Prostate gland (tissue), 2 donors: ENCODE data around the gene CHD3. TPM values are rescaled to one million over a fixed set of nuclear protein-coding genes. Genes with fewer than 3 reads are reported as not detected.
A peak's percentile ranks its signal among the peaks of the same experiment; 100 is the strongest.

Experiments used
- DNase-seq: peaks from one replicate; pipeline ENCODE4 v3.0.0-alpha.2; 2019; ENCODE audit warnings: low spot score
- H3K27ac ChIP-seq, 2 donors: fragments of 200-600 bp; sonication (generic); 2 replicates each; pipeline ENCODE4 v1.5.1; 2017 to 2019
- H3K27me3 ChIP-seq: fragments of 200-600 bp; sonication (generic); replicated peaks from 2 replicates; pipeline ENCODE4 v1.5.1; 2019; ENCODE audit not compliant: insufficient read depth
- H3K36me3 ChIP-seq, 2 donors: fragments of 200-600 bp; sonication (generic); 1 replicate in 1 of 2; 2 replicates in 1 of 2; pipeline versions ENCODE4 v1.5.1 to v1.8.1; 2017 to 2019
- H3K4me1 ChIP-seq: fragments of 200-600 bp; sonication (generic); replicated peaks from 2 replicates; pipeline ENCODE4 v1.5.1; 2019
- H3K4me3 ChIP-seq, 2 donors: fragments of 200-600 bp; sonication (generic); 2 replicates each; pipeline ENCODE4 v1.5.1; 2017 to 2019
- H3K9me3 ChIP-seq: fragments of 200-600 bp; sonication (generic); 2 replicates; pipeline ENCODE4 v1.5.1; 2017
- CTCF ChIP-seq, 4 experiments: fragments of 200-600 bp in 2 of 4; fragments of 450-650 bp in 2 of 4; sonication (generic) in 2 of 4; IDR thresholded peaks; 1 replicate in 3 of 4; 2 replicates in 1 of 4; pipeline ENCODE4 v1.5.1; 2016 to 2019; ENCODE audit warnings: antibody characterized with exemption in 4 of 4, mild to moderate bottlenecking in 2 of 4, moderate library complexity in 2 of 4
- POLR2A ChIP-seq: fragments of 450-650 bp; IDR thresholded peaks from one replicate; pipeline ENCODE4 v1.6.1; 2016; ENCODE audit warnings: antibody characterized with exemption, mild to moderate bottlenecking
- POLR2AphosphoS5 ChIP-seq: sonication (generic); formaldehyde crosslinking; IDR thresholded peaks from one replicate; pipeline ENCODE4 v1.6.1; 2017; ENCODE audit warnings: antibody characterized with exemption
- WGBS: methylation state at CpG from one replicate; pipeline ENCODE4 v1.1.5; 2018; 5-methylcytosine and 5-hydroxymethylcytosine counted together
- intact Hi-C: fragments of 100-400 bp; cut with DNase I; formaldehyde crosslinking; loops from one replicate; pipeline ENCODE4 v1.14.2; 2022
- total RNA-seq, 2 donors: library from RNA; depleted of rRNA; stranded (reverse); fragments of >200 nt; gene quantifications; one replicate each; pipeline ENCODE4 v1.1.0, GENCODE V29; 2016

CHD3 gene
- total RNA-seq, 2 donors from 2014 or later: 166 to 196 TPM

GRCh38 chr17:7867881-7868329 lies 20.7 kb upstream of the CHD3 start:
- peak overlapping the region in 1 of 2 donors; percentile 4 for H3K27ac ChIP-seq
- no peaks in the 10 kb centered on the region for H3K27me3 ChIP-seq
- no peak for DNase-seq
- TF ChIP-seq POLR2AphosphoS5 (peak; percentile 8), POLR2A (no peak)
- H3K4me3 ChIP-seq: no peak overlapping the region
- H3K36me3 ChIP-seq: no peaks in the 10 kb centered on the region
- 43% methylated on average over 5 of the region's 5 CpGs for WGBS
- no peaks in the 10 kb centered on the region for H3K9me3 ChIP-seq
- intact Hi-C loops: no loop called here
- peaks cover 6% of the 10 kb centered on the region for H3K4me1 ChIP-seq

GRCh38 chr17:7873051-7873450 lies 15.5 kb upstream of the CHD3 start:
- no peak for DNase-seq
- H3K27ac ChIP-seq: no peak overlapping the region
- no peaks in the 10 kb centered on the region for H3K4me1 ChIP-seq
- H3K9me3 ChIP-seq: no peaks in the 10 kb centered on the region
- no peak for TF ChIP-seq CTCF (IDR thresholded peaks at IDR 0.05)
- no peak for TF ChIP-seq POLR2A
- TF ChIP-seq POLR2AphosphoS5: no peak
- 58% methylated on average over 4 of the region's 4 CpGs for WGBS
- intact Hi-C loops: no loop called here
- no peaks in the 10 kb centered on the region for H3K36me3 ChIP-seq
- no peak overlapping the region for H3K4me3 ChIP-seq
- H3K27me3 ChIP-seq: no peaks in the 10 kb centered on the region

GRCh38 chr17:7875804-7876370 lies 12.7 kb upstream of the CHD3 start:
- WGBS: 81% methylated on average over 2 of the region's 2 CpGs
- Histone ChIP-seq H3K36me3 (no peaks in the 10 kb centered on the region), H3K4me3 (no peak overlapping the region), H3K4me1 (peaks cover 4% of the 10 kb centered on the region), H3K9me3 (no peaks in the 10 kb centered on the region), H3K27me3 (no peaks in the 10 kb centered on the region), H3K27ac (no peak overlapping the region)
- DNase-seq: no peak
- intact Hi-C loops: no loop called here
- TF ChIP-seq CTCF (IDR thresholded peaks at IDR 0.05) (no peak), POLR2AphosphoS5 (no peak), POLR2A (no peak)

GRCh38 chr17:7878234-7878633 lies 10.4 kb upstream of the CHD3 start:
- Histone ChIP-seq H3K9me3 (no peaks in the 10 kb centered on the region), H3K27me3 (no peaks in the 10 kb centered on the region), H3K4me1 (peaks cover 10% of the 10 kb centered on the region), H3K4me3 (no peak overlapping the region), H3K27ac (no peak overlapping the region), H3K36me3 (no peaks in the 10 kb centered on the region)
- no peak for DNase-seq
- no peak for TF ChIP-seq POLR2A
- no peak for TF ChIP-seq POLR2AphosphoS5
- intact Hi-C loops: no loop called here
- 86% methylated on average over 7 of the region's 7 CpGs for WGBS

- WGBS: 32% methylated on average over 3 of the region's 3 CpGs
- peaks cover 10% of the 10 kb centered on the region for H3K4me1 ChIP-seq
- no peak overlapping the region for H3K4me3 ChIP-seq
- H3K27me3 ChIP-seq: no peaks in the 10 kb centered on the region
- DNase-seq: no peak
- TF ChIP-seq POLR2AphosphoS5 (no peak), CTCF (IDR thresholded peaks at IDR 0.05) (no peak), POLR2A (no peak)
- intact Hi-C loops: no loop called here
- no peaks in the 10 kb centered on the region for H3K36me3 ChIP-seq
- no peaks in the 10 kb centered on the region for H3K9me3 ChIP-seq
- peak overlapping the region; percentile 97 to 99 for H3K27ac ChIP-seq
Measured at GRCh38 chr17:7880076-7880868, 8.3 kb upstream of the CHD3 start.
